SK-N-DZ (cell line): ENCODE results near the gene CLP1.
"Not testable (repeated sequence)": the region's sequence is repeated elsewhere in the genome, so short reads cannot be mapped to it uniquely, and the experiment has no call there.

Experiments used
- DNase-seq: peaks from one replicate; pipeline ENCODE4 v3.0.0-alpha.2; 2015; ENCODE audit warnings: low spot score

The CLP1 gene

DNA sequence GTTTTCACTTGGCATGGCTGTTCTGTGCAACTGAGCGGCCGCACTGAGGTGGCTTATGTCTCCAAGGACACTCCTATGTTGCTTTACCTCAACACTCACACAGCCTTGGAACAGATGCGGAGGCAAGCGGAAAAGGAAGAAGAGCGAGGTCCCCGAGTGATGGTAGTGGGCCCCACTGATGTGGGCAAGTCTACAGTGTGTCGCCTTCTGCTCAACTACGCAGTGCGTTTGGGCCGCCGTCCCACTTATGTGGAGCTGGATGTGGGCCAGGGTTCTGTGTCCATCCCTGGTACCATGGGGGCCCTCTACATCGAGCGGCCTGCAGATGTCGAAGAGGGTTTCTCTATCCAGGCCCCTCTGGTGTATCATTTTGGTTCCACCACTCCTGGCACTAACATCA lies 2.1 kb downstream of the CLP1 start:
- DNase-seq = no peak

DNA sequence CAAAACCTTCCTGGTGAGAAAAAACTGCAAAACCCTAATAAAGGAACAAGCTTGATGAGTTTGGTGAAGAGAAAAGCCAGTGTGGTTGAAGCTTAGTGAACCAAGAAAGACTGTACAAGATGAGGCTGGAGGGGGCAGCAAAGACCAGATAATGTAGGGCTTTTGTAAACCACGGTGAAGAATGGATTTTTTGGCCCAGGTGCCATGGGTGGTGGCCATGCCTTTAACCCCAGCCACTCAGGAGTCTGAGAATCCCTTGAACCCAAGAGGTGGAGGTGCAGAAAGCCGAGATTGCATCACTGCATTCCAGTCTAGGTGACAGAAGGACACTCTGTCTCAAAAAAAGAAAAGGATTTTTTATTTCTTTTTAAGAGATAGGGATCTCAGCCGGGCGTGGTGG lies 5.3 kb downstream of the CLP1 start:
- no peak for DNase-seq

DNA sequence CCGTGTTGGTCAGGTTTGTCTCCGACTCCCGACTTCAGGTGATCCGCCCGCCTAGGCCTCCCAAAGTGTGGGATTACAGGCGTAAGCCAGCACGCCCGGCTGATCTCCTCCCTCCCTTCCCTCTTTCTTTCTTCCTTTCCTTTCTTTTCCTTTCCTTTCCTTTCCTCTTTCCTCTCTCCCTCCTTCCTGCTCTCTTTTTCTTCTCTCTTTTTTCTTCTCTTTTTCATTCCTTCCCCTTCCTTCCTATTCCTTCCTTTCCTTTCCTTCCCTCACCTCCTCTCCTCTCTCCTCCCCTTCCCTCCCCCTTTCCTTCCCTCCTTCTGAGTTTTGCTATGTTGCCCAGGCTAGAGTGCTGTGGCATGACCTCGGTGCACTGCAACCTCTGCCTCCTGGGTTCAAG lies 6.4 kb downstream of the CLP1 start:
- no peak for DNase-seq

DNA sequence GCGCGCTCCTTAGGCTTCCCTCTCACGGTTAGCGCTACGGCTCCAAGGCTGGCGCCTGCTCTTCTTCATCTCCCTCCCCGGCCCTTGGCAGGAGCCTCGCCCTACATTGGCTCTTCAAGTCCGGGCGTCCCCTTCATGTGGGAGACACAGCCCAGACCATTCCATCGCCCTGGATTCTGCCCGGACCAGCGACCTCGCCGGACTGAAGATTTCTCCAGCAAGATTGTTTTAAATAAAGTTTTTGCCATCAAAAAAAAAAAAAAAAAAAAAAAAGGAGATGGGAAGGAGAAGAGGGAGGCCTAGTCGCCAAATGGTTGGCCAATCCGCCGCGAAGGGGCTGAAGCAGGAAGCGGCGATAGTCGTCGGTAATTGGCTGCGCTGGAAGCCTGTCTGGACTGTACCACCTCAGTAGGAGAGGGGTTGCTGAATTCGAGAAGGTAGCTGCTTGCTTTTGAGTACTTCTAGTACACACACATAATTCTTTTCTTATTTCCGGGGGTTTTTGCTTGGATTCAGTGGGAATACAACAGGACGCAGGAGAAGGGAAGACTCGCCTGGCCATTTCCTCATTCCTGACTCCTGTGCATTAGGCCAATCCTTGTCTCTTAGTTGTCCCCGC lies 9.7 kb downstream of the CLP1 start:
- peak; percentile 99 for DNase-seq

DNA sequence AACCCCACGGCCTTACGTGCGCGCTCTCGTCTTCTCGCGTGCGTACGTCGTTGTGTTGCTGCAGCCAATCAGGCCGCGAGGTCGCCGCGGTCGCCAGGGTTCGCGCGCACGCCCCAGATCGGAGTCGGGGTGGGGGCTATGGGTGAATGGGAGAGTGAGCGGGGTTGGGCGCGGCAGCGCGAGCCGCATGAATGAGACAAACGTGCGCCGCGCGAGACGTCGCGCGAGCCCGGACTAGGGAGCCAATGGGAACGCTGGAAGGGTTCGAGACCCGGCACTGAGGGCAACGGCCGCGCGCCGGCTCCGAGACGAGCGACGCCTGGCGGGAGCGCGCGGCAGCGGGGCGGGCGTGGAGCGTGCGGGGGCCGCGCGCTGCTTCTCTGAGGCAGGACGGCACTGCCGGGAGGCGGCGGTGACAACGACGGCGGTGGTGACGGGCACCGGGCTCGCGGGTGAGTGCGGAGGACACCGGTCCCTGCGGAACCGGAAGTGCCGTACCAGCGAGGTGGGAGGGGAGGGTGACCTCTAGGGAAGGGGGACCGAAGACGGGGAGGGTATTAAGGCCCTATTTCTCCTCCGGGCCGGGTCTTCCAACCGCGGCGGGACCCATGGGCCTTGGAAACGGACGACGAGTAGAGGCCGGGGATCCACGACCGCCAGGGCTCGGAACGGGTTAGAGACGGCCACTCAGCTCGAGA lies 10.3 kb downstream of the CLP1 start, which contains the start of gene ZDHHC5:
TSS of gene ZDHHC5 (plus strand) at position 379 of the 698 bp plus-strand sequence. CDS start 4,977 bp downstream, outside the sequence.
- DNase-seq = peak; percentile 100

DNA sequence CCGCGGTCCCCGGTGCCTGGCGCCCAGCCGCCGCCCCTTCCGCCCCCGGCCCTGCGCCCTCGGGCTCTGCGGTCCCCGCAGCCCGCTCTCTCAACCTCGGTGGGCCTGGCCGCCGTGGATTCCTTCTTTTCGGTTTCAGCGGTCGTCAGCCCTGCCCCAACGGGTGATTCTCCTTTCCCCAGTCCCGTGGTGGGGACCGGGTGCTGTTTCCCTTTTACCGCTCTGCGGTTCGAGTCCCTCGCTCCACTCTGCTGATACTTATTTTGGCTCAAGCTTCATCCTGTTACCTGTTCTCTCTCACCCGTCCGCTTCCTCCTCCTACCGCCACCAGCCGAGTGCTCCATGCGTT lies 10.8 kb downstream of the CLP1 start:
- DNase-seq = no peak

DNA sequence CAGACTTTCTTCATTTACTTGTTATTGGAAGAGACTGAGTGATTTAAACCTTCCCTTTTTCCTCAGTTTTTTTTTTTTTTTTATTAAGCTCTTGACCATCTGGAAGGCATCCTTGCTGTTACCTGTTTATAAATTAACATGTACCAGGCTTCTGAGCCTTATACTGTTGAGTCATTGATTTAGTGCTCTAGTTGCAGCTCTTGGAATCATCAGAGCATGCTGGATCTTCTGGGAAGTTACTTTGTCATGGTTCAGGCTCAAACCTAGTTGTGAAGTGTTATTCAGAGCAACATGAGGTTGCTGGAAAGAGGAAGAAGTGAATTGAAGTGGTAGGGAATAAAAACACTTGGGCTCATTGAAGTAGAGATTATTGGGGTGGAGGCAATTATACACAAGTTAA lies 16.7 kb downstream of the CLP1 start:
- DNase-seq = no peak

DNA sequence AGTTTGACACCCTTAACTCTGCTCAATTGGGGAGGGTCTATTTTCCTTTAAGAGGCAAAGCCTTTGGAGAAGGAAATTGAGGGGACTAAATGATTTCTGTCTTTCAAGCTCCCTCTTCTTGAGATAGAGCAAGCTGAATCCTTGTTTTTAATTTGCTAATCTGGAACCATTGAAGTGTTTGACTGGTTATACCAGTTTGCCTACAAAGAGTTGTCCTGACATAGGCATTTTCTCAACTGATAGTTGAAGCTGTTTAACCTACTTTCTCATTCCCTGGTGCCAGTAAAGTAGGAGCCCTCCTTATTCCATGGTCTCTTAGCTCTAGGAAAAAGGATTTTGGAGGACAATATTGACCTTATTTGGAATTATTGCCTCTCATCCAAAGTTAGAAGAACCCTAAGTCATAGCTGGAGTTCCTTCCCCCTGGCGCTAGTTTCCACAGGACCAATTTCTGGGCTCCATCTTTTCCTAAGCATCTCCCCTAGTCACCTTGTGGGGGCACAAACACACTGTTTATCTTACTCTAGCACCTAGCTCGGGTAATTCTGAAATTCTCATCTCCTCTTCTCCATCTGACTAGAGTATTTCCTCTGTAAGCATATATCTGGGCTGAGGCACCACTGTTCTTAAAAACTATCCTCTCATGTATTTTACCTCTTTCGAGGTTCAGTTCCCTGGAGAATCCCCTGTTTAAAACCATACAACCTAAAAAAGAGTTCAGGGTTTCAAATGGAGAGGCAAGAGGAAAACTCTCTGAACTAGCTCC lies 17.8 kb downstream of the CLP1 start:
- no peak for DNase-seq

DNA sequence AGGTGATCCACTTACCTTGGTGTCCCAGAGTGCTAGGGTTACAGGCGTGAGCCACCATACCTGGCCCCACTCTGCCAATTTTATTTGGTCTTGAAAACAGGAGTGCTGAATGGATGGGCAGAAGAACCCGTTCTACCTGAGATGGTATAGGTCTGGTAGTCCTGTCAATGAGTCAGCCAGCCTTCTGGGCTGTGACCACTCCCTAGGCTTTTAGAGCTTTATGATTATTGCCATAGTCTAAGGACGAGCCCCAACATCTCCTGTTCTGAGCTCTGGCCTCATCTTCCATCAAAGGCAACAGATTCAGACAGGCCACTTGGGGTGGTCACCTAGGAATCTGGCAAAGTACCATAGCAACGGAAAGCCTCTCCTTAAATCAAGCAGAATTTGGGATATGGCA lies 21.8 kb downstream of the CLP1 start:
- no peak for DNase-seq

DNA sequence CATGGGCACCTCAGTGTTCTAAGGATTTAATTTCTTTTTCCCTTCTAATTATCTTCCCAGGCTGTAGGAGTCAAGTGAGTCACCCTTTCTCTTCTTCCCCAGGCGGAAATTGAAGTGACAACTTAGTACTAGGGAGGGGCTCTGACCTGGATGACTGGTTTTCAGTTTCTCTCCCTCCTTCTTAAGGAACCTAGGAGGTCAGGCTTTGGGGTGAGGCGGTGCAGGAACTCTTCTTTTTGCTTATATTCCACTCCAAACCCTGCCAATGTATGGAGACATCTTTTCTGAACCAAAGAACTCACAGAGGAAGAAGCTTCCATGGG lies 23.0 kb downstream of the CLP1 start:
- no peak for DNase-seq

DNA sequence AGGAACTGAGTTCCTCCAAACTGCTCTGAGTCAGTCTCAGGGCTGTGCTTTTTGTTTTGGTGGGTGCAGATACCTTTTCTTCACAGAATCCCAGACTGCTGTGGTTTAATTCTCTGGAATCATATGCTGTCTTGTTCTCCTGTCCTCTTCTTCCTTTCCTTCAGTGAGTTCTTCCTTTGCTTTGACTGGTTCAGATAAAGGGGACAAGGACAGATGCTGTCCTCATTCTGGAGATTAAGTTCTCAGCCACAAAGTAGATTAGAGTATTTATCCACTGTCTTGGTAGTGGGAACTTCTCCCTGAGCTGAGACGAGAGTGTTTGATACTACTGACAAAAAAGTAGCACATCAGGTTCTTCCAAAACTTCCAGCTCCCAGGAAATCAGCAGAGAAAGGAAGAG lies 23.6 kb downstream of the CLP1 start:
- DNase-seq = no peak

DNA sequence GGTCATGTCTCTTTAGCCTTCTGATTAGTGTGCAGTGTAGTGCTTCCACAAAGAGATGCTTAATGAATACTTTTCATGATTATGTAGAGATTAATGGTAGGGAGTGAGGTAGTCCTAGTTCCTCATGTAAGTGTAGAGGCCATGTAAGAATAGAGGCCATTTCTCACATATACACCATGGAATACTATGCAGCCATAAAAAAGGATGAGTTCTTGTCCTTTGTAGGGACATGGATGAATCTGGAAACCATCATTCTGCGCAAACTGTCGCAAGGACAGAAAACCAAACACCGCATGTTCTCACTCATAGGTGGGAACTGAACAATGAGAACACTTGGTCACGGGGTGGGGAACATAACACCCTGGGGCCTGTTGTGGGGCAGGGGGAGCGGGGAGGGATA lies 32.9 kb downstream of the CLP1 start:
- DNase-seq = not testable (repeated sequence)

DNA sequence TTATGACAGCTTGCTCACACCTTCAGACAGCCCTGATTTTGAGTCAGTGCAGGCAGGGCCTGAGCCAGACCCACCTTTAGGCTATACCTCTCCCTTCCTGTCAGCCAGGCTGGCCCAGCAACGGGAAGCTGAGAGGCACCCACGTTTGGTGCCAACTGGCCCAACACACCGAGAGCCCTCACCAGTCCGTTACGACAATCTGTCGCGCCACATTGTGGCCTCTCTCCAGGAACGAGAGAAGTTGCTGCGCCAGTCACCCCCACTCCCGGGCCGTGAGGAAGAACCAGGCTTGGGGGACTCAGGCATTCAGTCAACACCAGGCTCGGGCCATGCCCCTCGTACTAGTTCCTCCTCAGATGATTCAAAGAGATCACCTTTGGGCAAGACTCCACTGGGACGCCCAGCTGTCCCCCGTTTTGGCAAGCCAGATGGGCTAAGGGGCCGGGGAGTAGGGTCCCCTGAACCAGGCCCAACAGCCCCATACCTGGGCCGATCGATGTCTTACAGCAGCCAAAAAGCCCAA lies 41.3 kb downstream of the CLP1 start:
- no peak for DNase-seq

DNA sequence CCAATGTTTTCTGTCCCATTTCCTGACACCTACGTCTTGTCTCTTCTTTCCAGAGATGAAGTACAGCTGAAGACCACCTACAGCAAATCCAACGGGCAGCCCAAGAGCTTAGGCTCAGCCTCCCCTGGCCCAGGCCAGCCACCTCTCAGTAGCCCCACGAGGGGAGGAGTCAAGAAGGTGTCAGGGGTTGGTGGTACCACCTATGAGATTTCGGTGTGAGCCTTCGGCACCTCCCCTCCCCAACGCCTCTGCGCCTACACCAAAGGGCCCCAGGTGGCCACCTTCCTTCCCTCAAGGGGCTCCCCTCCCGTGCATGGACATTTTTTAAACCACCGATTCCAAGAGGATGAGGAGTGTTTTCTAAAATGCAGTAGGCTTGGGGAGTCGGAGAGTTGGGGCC lies 42.3 kb downstream of the CLP1 start:
- no peak for DNase-seq

DNA sequence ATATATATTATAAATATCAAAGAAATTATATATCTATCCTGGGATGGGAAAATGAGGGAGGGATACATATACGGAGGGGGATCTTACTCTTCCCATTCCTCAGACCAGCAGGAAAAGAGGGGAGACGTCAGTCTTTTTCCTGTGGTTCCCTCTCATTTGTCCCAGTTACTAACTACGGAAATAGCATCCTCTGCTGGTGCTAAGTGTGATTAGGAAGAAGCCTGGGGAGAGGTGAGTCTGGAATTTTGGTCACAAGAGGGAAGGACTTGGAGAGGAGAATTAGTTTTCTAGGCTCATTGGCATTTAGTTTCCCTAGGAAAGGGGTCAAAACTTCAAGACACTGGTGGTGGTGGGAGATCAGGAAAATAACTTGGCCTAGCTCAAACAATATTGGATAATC lies 42.9 kb downstream of the CLP1 start:
- DNase-seq = no peak

DNA sequence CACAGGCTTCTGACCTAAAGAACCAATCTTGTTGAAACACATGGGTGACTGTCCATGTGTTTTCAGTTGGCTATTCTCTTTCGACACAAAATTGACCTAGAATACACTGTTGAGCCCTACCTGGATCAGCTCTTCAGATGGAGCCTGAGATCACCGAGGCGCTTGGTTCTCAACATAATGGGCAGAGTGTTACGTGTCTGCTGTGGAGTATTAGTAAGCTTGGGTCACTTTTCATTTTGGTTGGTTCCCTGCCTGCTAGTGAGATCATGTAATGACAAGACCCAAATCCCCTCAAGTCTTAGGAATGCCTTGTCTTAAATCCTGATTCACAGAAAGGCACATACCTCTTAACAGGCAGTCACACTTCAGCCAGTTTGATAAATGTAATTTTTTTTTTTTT lies 45.8 kb downstream of the CLP1 start:
- no peak for DNase-seq

DNA sequence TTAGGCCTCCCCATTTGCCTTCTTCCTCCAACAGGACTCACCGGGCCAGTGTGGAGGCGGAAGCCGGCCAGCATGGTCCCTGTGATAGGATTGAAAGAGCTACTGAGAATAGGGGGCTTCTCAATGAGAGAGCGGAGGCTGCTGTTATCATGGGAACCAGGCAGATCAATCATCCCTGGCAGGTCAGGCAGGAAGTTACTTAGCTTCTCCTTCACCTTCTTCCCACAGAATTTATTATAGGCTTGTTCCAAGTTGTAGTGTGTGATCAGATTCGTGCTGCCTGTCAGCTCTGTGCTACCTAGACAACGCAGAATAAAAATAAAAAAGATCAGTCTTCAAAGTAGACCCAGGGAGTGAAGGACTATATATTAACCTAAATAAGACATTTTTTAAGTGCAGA lies 47.4 kb downstream of the CLP1 start:
- no peak for DNase-seq

DNA sequence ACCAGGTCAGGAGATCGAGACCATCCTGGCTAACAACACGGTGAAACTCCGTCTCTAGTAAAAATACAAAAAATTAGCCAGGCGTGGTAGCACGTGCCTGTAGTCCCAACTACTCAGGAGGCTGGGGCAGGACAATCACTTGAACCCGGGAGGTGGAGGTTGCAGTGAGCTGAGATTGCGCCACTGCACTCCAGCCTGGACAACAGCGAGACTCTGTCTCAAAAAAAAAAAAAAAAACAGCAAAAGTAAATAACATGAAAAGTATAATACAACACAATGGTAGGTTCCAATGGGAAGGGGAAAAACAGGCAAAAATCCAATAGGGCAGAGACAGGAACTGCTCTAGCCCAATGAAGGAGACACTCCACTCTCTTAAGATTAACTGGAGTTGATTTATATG lies 47.9 kb downstream of the CLP1 start:
- not testable (repeated sequence) for DNase-seq

DNA sequence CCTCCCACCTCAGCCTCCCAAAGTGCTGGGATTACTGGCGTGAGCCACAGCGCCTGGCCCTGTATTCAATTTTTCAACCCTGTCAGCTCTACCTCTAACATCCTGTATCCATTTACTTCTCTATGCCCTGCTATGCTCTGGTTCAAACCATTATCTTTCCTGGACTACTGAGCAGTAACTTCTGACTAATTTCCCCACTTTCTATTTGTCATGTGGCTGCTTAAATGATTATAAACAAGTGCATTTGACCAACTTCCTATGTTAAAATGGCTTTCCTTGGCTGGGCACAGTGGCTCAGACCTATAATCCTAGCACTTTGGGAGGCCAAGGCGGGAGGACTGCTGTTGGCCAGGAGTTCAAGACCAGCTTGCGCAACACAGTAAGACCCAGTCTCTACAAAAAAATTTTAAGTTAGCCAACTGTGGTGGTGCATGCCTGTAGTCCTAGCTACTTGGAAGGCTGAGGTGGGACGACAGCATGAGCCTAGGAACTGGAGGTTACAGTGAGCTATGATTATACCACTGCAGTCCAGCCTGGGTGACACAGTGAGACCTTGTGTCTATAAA lies 52.3 kb downstream of the CLP1 start:
- no peak for DNase-seq
